HG02884 (cell line): ENCODE measurements around the gene HIVEP3.

Source experiments
- ATAC-seq: cut with Tn5 transposase; IDR thresholded peaks from one replicate; pipeline ENCODE4 v1.9.1; 2021; ENCODE audit warnings: mild to moderate bottlenecking, moderate library complexity; ENCODE audit not compliant: unreplicated experiment

Gene HIVEP3

DNA sequence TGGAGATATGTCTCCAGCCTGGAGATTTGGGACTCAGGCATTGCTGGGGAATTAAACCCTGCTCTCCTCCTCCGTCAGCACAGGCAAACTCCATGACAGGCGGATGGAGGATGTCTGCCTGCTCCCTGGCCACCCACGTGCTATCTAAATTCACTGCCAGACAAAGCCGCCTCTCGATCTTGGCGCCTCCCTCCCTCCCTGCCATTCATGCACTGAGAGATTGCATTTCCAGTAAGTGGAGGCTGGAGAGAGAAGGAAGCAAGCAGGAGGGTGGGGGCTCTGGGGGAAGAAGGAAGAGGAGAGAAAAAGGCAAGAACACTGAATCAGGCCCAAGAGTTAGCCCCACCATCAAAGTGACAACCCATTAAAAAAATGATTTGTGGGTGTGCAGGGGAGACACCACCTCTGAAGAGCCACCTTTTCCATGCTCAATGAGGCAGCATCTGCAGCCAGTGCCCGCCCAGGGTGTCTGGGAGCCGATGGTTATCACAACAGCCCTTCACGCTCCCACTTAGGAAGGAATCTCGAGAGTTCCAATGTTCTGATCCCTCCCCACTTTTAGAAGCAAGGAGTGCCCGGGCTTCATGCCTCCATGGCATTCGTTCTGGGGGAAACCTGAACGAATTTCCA, 183.0 kb downstream of the HIVEP3 start:
- no peak for ATAC-seq

DNA sequence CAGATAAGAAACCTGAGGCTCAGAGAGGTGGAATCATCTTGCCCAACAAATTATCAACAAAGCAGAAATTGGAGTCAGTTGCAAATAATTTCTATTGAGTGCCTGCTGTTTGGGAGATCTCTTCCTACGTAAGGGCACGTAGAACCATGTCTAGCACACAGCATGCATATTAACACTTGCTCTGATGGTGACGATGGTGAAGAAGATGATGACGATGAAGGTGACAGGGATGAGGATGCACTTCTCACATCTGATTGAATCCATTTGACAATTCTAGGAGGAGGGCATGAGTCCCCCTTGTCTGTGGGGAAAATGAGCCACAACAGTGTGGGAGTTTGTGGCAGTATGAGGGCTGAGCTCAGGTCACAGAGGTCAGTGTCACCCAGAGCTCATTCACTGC, 183.6 kb downstream of the HIVEP3 start:
- no peak for ATAC-seq

DNA sequence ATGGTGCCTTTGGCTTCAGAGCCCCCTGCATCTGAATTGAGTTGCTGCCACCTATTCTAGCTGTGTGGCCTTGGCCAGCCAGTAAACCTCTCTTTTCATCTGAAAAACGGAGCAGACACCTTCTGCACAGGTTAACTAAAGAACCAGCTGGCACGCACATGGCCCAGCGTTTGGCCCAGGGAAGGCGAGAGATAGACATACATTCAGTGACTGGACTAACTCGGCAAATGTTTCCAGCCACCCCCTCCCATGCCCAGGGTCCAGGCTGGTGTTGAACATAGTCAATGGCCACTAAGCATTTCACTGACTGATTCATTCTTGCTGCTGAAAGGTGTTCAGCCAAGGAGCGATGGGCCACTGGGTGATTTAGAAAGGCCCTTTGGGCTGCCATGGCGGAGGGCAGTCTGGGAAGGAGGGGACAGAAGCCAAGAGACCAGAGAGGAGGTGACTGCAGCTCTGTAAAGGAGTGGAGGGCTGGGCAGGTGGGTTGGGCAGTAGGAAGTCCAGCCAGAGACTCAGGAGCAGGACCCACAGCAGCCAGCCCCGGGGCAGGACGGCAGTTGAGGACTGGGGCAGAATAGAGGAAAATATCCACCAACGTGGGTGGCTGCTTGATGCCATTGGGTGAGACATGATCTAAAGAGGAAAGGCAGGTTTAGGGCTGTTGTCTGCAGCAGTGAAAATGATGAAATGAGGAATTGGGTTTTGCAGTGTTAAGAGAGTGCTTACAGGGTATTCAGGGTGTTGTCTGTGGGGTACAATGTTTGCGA, 184.3 kb downstream of the HIVEP3 start:
- no peak for ATAC-seq

DNA sequence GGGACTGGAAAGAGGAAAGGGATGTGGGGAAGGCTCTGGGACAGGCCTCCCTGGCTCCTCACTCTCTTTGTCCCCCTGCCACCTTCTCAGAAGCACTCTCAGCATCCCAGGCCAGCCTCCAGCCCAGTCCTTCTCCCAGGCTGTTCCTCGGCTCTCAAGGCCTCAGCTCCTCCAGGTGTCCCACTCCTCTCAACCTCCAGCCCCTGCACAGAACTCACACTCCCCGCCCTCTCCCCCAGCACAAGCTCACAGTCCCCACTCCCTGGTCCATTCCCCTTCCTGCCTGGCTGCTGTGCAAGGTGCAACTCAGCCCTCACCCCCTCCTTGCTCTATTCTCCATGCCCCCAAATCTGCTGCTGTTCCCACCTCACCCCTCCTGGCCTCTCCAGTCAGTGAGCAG, 185.0 kb downstream of the HIVEP3 start:
- no peak for ATAC-seq

- no peak for ATAC-seq
These were observed 185.7 kb downstream of the HIVEP3 start for GRCh38 chr1:41733021-41733420.

DNA sequence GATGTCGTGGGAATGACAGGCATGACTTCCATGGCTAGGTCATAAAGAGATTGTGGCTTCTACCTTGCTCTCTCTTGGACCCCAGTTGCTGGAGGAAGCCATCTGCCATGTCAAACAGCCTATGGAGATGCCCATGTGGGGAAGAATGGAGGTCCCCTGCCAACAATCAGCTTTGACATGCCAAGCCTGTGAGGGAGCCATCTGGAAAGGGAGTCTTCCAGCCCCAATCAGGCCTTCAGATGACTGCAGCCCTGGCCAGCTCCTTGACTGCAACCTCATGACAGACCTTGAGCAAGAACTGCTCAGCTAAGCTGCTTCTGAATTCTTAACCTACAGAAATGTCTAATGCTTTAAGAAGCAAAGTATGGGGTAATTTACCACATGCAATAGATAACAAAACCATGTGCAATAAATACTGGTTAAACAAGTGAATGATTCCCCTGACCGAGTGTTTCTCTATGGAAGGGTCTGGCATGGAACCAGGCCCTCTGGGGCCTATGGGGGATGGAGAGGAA, 187.1 kb downstream of the HIVEP3 start:
- no peak for ATAC-seq

DNA sequence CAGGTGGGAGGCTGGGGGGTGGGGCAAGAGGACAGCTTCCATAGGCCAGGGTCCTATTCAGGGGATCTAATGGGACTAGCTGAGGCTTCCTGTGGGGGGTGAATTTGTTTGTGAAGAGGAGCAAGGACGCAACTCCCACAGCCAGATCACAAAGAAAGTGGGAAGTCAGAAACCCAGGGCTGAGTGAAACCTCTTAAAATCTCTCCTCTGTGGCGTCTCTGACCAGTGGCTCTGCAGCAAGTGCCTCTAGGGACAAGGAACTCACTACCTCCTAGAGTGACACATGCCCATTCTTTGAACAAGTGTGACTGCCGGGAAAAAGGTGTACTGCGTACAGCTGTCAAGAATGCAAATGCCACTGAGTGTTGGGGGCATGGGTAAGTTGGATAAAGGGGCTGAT, 187.9 kb downstream of the HIVEP3 start:
- ATAC-seq, result no peak

DNA sequence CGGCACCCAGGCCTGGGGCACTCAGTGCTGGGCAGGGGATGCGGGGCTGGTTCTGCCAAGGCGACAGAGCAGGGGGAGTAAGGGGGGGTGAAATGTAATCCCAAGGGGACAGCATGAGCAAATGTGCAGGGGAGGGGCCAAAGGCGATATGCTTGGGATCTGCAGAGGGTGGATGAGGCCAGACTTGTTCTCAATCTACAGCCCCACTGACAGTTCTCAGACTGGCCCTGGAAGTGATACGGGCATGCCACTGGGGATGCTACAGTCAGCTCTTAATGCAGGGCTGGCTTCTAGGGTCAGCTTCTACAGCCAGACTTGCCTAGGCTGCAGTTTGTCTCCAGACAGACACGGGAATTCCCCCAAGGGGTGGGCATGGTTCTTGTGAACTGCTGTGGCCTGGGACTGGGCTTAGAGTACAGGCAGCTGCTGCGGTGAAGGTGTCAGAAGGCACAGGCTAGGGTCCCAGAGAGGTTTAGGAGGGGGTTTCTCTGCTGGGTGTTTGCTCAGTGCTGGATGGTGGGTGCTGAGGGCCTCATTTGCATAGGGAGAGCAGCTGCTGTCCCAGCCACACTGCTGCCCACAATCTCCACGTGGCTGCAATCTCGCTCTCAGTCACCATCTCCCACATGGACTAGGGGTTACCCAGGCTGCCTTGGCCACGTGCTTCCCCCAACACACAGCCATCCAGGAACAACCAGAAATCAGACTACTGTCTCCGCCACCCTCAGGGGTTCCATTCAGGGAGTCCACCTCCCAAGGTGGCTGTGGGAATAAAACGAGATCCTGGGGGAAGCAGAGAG, 190.1 kb downstream of the HIVEP3 start:
- ATAC-seq, result peak; percentile 77

DNA sequence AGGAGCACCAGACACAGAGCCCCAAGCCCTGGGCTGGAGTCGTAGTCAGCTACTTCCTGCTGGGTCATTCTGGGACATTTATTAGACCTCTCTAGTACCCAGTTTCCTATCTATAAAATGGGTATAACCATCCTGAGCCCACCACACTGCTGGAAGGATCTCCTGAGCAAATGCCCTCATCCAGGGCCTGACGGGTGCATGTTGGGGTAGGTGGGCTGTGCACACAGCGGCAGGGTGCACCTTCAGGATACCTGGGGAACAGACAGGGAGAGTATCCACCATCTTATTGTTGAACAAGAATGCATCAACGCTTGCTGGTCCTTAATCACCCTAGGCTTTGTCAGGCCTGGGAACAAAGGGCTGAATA, 191.0 kb downstream of the HIVEP3 start:
- no peak for ATAC-seq

- ATAC-seq, result no peak
These were observed 191.6 kb downstream of the HIVEP3 start for GRCh38 chr1:41726899-41727748.

DNA sequence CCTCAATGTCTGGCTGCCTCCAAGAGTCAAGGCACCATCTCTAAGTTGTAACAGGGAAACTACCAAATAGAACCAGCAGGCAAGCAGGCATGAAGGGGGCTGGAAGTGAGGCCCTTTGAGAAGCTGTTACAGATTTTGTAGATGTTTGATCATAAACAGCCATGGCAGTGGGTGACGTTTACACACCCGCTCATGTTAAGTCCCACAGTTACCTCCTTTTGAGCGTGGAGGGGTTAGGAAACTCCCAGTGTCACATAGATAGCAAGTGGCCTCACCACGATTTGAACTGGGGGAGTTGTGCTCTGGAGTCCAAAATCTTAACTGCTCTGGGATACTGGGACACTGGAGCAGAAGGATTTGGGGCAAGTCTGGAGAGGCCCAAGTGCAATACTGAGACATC, 192.4 kb downstream of the HIVEP3 start:
- ATAC-seq, result no peak

- no peak for ATAC-seq
These were observed 193.8 kb downstream of the HIVEP3 start for GRCh38 chr1:41724926-41725325.

DNA sequence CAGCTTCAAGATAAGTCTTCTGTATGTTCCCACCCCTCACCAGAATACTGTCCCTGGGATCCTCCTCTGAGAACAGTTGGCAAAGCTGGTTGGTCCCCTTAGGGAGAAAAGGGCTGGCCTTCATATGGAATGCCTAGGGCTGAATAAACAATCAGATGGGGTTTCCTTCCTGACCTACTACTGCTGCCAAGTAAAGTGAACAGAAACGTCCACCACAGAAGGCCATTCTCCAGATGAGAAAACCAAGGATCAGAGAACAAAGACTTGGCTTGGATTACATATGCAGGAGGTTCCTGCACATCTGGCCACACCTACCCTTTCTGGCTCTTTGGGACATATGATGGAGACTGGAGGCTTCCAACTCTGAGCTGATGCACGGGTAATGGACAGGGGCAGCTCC, 194.5 kb downstream of the HIVEP3 start:
- ATAC-seq, result no peak

GRCh38 chr1:41723786-41724185, 194.9 kb downstream of the HIVEP3 start:
- no peak for ATAC-seq

GRCh38 chr1:41722184-41722583, 196.5 kb downstream of the HIVEP3 start:
- ATAC-seq, result no peak

DNA sequence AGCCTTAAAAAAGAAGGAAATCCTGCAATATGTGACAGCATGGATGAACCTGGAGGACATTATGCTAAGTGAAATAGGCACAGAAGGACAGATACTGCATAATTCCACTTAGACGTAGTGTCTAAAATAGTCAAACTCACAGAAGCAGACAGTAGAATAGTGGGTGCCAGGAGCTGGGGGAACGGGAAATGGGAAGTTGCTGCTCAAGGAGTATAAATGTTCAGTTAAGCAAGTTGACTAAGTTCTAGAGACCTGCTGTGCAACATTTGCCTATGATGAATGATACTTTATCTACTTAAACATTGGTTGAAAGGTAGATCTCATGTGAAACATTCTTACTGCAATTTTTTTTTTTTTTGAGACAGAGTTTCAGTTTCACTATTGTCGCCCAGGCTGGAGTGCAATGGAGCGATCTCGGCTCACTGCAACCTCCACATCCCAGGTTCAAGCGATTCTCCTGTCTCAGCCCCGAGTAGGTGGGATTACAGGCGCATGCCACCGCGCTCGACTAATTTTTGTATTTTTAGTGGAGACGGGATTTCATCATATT, 197.8 kb downstream of the HIVEP3 start:
- no peak for ATAC-seq

DNA sequence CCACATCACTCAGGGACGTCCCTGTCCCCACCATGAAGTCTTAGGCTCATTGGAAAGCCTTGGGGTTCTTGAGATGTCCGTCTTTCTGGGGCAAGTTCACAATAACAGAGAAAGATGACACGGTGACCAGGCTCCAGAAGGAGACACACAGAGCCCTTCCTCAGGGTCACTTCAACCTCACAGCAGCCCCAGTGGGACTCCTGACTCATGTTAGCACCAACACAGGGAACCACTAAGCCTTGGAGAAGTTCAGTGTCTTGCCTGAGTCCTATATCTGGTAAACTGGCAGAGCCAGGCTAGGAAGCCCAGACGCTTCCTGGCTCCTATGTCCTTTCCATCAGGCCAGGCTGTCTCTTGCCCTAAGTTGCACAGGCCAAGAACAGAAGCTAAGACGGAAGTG, 199.1 kb downstream of the HIVEP3 start:
- ATAC-seq, result no peak

DNA sequence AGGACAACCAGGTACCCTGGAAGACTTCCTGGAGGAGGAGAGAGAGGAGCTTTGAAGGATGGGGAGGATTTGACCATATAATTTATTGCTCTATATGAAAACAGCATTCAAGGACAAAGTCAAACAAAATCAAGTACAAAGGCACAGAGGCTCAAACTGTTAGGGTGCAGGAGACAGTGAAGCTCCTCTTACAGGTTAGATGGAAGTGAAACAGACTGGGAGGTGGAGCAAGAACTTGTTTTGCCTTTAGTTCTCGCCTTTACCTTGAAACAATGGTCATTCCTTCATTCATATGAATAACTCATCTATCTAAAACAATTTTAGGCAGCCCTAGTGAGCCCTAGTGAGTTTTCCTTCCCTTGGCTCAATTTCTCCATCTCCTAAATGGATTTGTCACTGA, 199.6 kb downstream of the HIVEP3 start:
- no peak for ATAC-seq

DNA sequence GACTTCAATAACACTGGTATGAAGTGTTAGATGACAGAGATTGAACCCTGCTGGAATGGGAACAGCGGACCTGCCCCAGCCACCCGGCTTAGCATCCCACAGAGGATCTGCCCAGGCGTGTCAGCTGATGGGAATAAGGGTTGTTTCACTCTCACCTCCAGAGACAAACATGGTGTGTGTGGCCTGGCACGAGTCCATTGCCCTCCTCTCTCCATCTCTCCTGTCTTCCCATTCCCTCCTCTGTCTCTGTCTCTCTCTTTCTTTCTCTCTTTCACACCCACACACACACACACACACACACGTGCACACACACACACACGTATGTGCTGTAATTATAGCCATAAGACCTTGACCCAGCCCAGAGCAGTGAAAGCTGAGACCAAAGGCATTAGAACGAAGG, 200.2 kb downstream of the HIVEP3 start:
- ATAC-seq, result no peak
